Large intestine (tissue), 3 donors: Measurements from ENCODE around the gene AKAP12. TPM values are rescaled to one million over a fixed set of nuclear protein-coding genes. Genes with fewer than 3 reads are reported as not detected.

ENCODE experiments used
- DNase-seq, 2 donors: peaks; one replicate each; pipeline versions ENCODE4 v3.0.0 to v3.0.0-alpha.2; 2013
- H3K27ac ChIP-seq: one replicate; pipeline ENCODE4 v1.5.1; 2013; ENCODE audit warnings: low read length
- H3K27me3 ChIP-seq: 2 replicates; pipeline ENCODE4 v1.6.1; 2013; ENCODE audit warnings: low read length; ENCODE audit not compliant: control insufficient read depth, insufficient read depth
- H3K36me3 ChIP-seq: 2 replicates; pipeline ENCODE4 v1.6.1; 2013; ENCODE audit warnings: low read length; ENCODE audit not compliant: control insufficient read depth, insufficient read depth
- H3K4me1 ChIP-seq: one replicate; pipeline ENCODE4 v1.6.1; 2013; ENCODE audit warnings: low read length; ENCODE audit not compliant: control insufficient read depth, insufficient read depth
- H3K4me3 ChIP-seq: one replicate; pipeline ENCODE4 v1.5.1; 2013; ENCODE audit warnings: low read length
- H3K9me3 ChIP-seq: one replicate; pipeline ENCODE4 v1.6.1; 2013; ENCODE audit warnings: mild to moderate bottlenecking, low read depth, low read length, moderate library complexity; ENCODE audit not compliant: control insufficient read depth
- WGBS: methylation state at CpG from one replicate; pipeline ENCODE4 v1.1.5; 2013; ENCODE audit warnings: low lambda C conversion rate; ENCODE audit not compliant: insufficient coverage; 5-methylcytosine and 5-hydroxymethylcytosine counted together
- polyA plus RNA-seq: library from polyadenylated mRNA; unstranded; fragments of 120-200 nt; gene quantifications from one replicate; pipeline ENCODE4 v1.2.1, GENCODE V29; 2013

AKAP12 gene
- polyA plus RNA-seq, 1 donor = 62.7 TPM

- no peaks in the 10 kb centered on the region for H3K9me3 ChIP-seq
- DNase-seq = no peak
- H3K36me3 ChIP-seq = no peaks in the 10 kb centered on the region
- H3K4me3 ChIP-seq = no peak overlapping the region
- no peaks in the 10 kb centered on the region for H3K4me1 ChIP-seq
- H3K27me3 ChIP-seq = no peaks in the 10 kb centered on the region
- no CpG with 5 or more reads among the region's 7 CpGs for WGBS
- H3K27ac ChIP-seq = no peak overlapping the region
Measured at GRCh38 chr6:151233731-151234130, 6.0 kb upstream of the AKAP12 start.

GRCh38 chr6:151236668-151237401 lies 2.9 kb upstream of the AKAP12 start:
- no peak for DNase-seq
- Histone ChIP-seq H3K4me1 (no peaks in the 10 kb centered on the region), H3K9me3 (peaks cover 6% of the 10 kb centered on the region), H3K36me3 (no peaks in the 10 kb centered on the region), H3K27me3 (peaks cover 25% of the 10 kb centered on the region), H3K27ac (no peak overlapping the region), H3K4me3 (no peak overlapping the region)
- 80% methylated on average over 1 of the region's 6 CpGs for WGBS

- no CpG with 5 or more reads among the region's 60 CpGs for WGBS
- Histone ChIP-seq H3K4me1 (no peaks in the 10 kb centered on the region), H3K4me3 (peak overlapping the region; percentile 72), H3K27ac (peak overlapping the region; percentile 78), H3K9me3 (peaks cover 6% of the 10 kb centered on the region), H3K36me3 (no peaks in the 10 kb centered on the region), H3K27me3 (peaks cover 34% of the 10 kb centered on the region)
- peak; percentile 64 to 75 for DNase-seq
Measured at GRCh38 chr6:151240036-151240685, 394 bp downstream of the AKAP12 start.

GRCh38 chr6:151240791-151241642 lies 1.2 kb downstream of the AKAP12 start:
- H3K27me3 ChIP-seq = peaks cover 34% of the 10 kb centered on the region
- WGBS = no CpG with 5 or more reads among the region's 68 CpGs
- peak overlapping the region; percentile 72 for H3K4me3 ChIP-seq
- H3K36me3 ChIP-seq = no peaks in the 10 kb centered on the region
- H3K27ac ChIP-seq = peak overlapping the region; percentile 79
- peak; percentile 17 to 57 for DNase-seq
- H3K4me1 ChIP-seq = no peaks in the 10 kb centered on the region
- H3K9me3 ChIP-seq = peaks cover 6% of the 10 kb centered on the region

- peak overlapping the region; percentile 72 for H3K4me3 ChIP-seq
- peaks cover 6% of the 10 kb centered on the region for H3K9me3 ChIP-seq
- H3K27ac ChIP-seq = no peak overlapping the region
- no peaks in the 10 kb centered on the region for H3K4me1 ChIP-seq
- WGBS = 92% methylated on average over 4 of the region's 5 CpGs
- no peaks in the 10 kb centered on the region for H3K36me3 ChIP-seq
- H3K27me3 ChIP-seq = peaks cover 34% of the 10 kb centered on the region
- DNase-seq = no peak
Measured at GRCh38 chr6:151241853-151242252, 2.1 kb downstream of the AKAP12 start.

- DNase-seq = peak in 1 of 2 donors; percentile 12
- H3K4me3 ChIP-seq = peak overlapping the region; percentile 72
- WGBS = 80% methylated on average over 1 of the region's 7 CpGs
Measured at GRCh38 chr6:151242420-151242861, 2.7 kb downstream of the AKAP12 start.

GRCh38 chr6:151243481-151243880 lies 3.7 kb downstream of the AKAP12 start:
- Histone ChIP-seq H3K36me3 (no peaks in the 10 kb centered on the region), H3K4me1 (no peaks in the 10 kb centered on the region), H3K4me3 (no peak overlapping the region), H3K27me3 (peaks cover 34% of the 10 kb centered on the region), H3K27ac (no peak overlapping the region), H3K9me3 (peaks cover 6% of the 10 kb centered on the region)
- no peak for DNase-seq
- 50% methylated on average over 1 of the region's 5 CpGs for WGBS

More at GRCh38 chr6:151242420-151242861, 2.7 kb downstream of the AKAP12 start:
- Histone ChIP-seq H3K27ac (peak overlapping the region; percentile 9), H3K9me3 (peaks cover 6% of the 10 kb centered on the region), H3K4me1 (no peaks in the 10 kb centered on the region), H3K36me3 (no peaks in the 10 kb centered on the region), H3K27me3 (peaks cover 34% of the 10 kb centered on the region)

- Histone ChIP-seq H3K4me1 (no peaks in the 10 kb centered on the region), H3K9me3 (no peaks in the 10 kb centered on the region), H3K27ac (no peak overlapping the region), H3K27me3 (peaks cover 5% of the 10 kb centered on the region), H3K4me3 (no peak overlapping the region), H3K36me3 (no peaks in the 10 kb centered on the region)
- no peak for DNase-seq
- 100% methylated on average over 1 of the region's 6 CpGs for WGBS
Measured at GRCh38 chr6:151247490-151247889, 7.7 kb downstream of the AKAP12 start.

GRCh38 chr6:151248295-151248694 lies 8.5 kb downstream of the AKAP12 start:
- Histone ChIP-seq H3K4me3 (no peak overlapping the region), H3K27me3 (peaks cover 3% of the 10 kb centered on the region), H3K9me3 (no peaks in the 10 kb centered on the region), H3K4me1 (no peaks in the 10 kb centered on the region), H3K36me3 (no peaks in the 10 kb centered on the region), H3K27ac (no peak overlapping the region)
- no CpG with 5 or more reads among the region's 3 CpGs for WGBS
- DNase-seq = no peak

- peaks cover 4% of the 10 kb centered on the region for H3K4me1 ChIP-seq
- H3K27me3 ChIP-seq = no peaks in the 10 kb centered on the region
- no CpG with 5 or more reads among the region's 6 CpGs for WGBS
- H3K9me3 ChIP-seq = no peaks in the 10 kb centered on the region
- DNase-seq = no peak
- no peak overlapping the region for H3K27ac ChIP-seq
- no peaks in the 10 kb centered on the region for H3K36me3 ChIP-seq
- H3K4me3 ChIP-seq = no peak overlapping the region
Measured at GRCh38 chr6:151252634-151253033, 12.9 kb downstream of the AKAP12 start.
